Thyroid gland (tissue), 4 donors: Measurements from ENCODE around the gene STK24.

Source experiments
- POLR2A ChIP-seq, 2 donors: fragments of 450-650 bp; IDR thresholded peaks; one replicate each; pipeline ENCODE4 v1.6.1; 2017; ENCODE audit warnings: antibody characterized with exemption in 2 of 2, mild to moderate bottlenecking in 2 of 2, moderate library complexity in 1 of 2
- TF ChIP-seq, protein P1 (sequence below), 6 experiments: fragments of 200-600 bp in 3 of 6; fragments of 450-650 bp in 3 of 6; sonication (generic) in 3 of 6; IDR thresholded peaks; one replicate each; pipeline ENCODE4 v1.5.1; 2016 to 2019; ENCODE audit warnings: antibody characterized with exemption in 6 of 6, mild to moderate bottlenecking in 2 of 6, inconsistent platforms in 1 of 6, moderate library complexity in 1 of 6

DNA sequence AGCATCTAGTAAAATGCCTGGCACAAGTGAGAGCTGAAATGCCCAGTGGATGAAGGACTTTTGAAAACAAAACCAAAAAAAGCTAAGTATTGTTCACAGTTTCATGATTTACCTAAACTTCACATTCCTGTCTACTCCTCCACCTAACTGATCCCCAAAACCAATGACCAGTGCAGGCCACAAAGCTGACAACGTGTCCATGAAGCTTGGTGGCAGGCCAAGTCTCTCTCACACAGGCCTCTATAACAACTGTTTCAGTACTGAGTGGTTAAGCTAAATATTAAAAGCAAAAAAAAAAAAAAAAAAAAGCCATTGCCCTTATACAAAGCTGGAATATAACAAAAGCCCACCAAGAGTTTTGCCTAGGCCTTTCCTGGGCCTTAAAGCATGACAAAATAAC lies 36.4 kb downstream of the STK24 start:
- peak in 1 of 2 donors; percentile 41 for TF ChIP-seq POLR2A (IDR thresholded peaks at IDR 0.05)
- TF ChIP-seq, protein P1, sequence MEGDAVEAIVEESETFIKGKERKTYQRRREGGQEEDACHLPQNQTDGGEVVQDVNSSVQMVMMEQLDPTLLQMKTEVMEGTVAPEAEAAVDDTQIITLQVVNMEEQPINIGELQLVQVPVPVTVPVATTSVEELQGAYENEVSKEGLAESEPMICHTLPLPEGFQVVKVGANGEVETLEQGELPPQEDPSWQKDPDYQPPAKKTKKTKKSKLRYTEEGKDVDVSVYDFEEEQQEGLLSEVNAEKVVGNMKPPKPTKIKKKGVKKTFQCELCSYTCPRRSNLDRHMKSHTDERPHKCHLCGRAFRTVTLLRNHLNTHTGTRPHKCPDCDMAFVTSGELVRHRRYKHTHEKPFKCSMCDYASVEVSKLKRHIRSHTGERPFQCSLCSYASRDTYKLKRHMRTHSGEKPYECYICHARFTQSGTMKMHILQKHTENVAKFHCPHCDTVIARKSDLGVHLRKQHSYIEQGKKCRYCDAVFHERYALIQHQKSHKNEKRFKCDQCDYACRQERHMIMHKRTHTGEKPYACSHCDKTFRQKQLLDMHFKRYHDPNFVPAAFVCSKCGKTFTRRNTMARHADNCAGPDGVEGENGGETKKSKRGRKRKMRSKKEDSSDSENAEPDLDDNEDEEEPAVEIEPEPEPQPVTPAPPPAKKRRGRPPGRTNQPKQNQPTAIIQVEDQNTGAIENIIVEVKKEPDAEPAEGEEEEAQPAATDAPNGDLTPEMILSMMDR (IDR thresholded peaks at IDR 0.05): no peak
